NCI-H2081 treated with DMSO at 0.1 percent for 48 hours (cell line): ENCODE measurements around the gene HEXD.

Source experiments
- DNase-seq: peaks from one replicate; lab custom pipeline; 2025; lab: John Stamatoyannopoulos, UW

The HEXD gene

GRCh38 chr17:82415336-82415735 is 2.8 kb upstream of the HEXD start:
- no peak for DNase-seq

GRCh38 chr17:82415786-82416185 is 2.4 kb upstream of the HEXD start:
- DNase-seq = no peak

GRCh38 chr17:82416264-82416663 is 1.9 kb upstream of the HEXD start:
- no peak for DNase-seq

- DNase-seq = no peak
These were observed 1.4 kb upstream of the HEXD start for GRCh38 chr17:82416771-82417170.

- DNase-seq = no peak
These were observed 1.4 kb downstream of the HEXD start for GRCh38 chr17:82419540-82419939.

- DNase-seq = no peak
These were observed 6.1 kb downstream of the HEXD start for GRCh38 chr17:82424001-82424862.

- DNase-seq = no peak
These were observed 6.7 kb downstream of the HEXD start for GRCh38 chr17:82424863-82425159.

GRCh38 chr17:82428546-82428945 is 10.4 kb downstream of the HEXD start:
- DNase-seq = no peak

- DNase-seq = no peak
These were observed 11.7 kb downstream of the HEXD start for GRCh38 chr17:82429824-82430223.

GRCh38 chr17:82432017-82432416 is 13.9 kb downstream of the HEXD start:
- DNase-seq = no peak

GRCh38 chr17:82433560-82434215 is 15.5 kb downstream of the HEXD start:
- DNase-seq = no peak

GRCh38 chr17:82434216-82434565 is 16.0 kb downstream of the HEXD start:
- no peak for DNase-seq

- DNase-seq = no peak
These were observed 17.0 kb downstream of the HEXD start for GRCh38 chr17:82435103-82435502.

- no peak for DNase-seq
These were observed 17.7 kb downstream of the HEXD start for GRCh38 chr17:82435601-82436583.

- DNase-seq = no peak
These were observed 18.6 kb downstream of the HEXD start for GRCh38 chr17:82436601-82437324.

GRCh38 chr17:82437325-82437668 is 19.1 kb downstream of the HEXD start:
- DNase-seq = no peak

- DNase-seq = no peak
These were observed 20.4 kb downstream of the HEXD start for GRCh38 chr17:82438401-82439193.

- DNase-seq = no peak
These were observed 21.2 kb downstream of the HEXD start for GRCh38 chr17:82439194-82439828.

- DNase-seq = no peak
These were observed 21.8 kb downstream of the HEXD start for GRCh38 chr17:82439829-82440365.

- no peak for DNase-seq
These were observed 22.4 kb downstream of the HEXD start for GRCh38 chr17:82440469-82440981.
